Uterus (tissue), 4 donors: ENCODE data around the gene DTNBP1. TPM values are rescaled to one million over a fixed set of nuclear protein-coding genes. Genes with fewer than 3 reads are reported as not detected.
A peak's percentile ranks its signal among the peaks of the same experiment; 100 is the strongest.

Experiments used
- DNase-seq, 2 donors: peaks; one replicate each; pipeline ENCODE4 v3.0.0-alpha.2; 2019 to 2020
- H3K27ac ChIP-seq, 2 donors: fragments of 200-600 bp; sonication (generic); 1 replicate in 1 of 2; 2 replicates in 1 of 2; pipeline ENCODE4 v1.5.1; 2016 to 2018
- H3K27me3 ChIP-seq, 2 donors: fragments of 200-600 bp; sonication (generic); one replicate each; pipeline ENCODE4 v1.5.1; 2018 to 2019; ENCODE audit warnings: control low read depth in 1 of 2
- H3K36me3 ChIP-seq, 2 donors: fragments of 200-600 bp; sonication (generic); one replicate each; pipeline ENCODE4 v1.5.1; 2019; ENCODE audit warnings: control low read depth in 1 of 2
- H3K4me1 ChIP-seq, 2 donors: fragments of 200-600 bp; sonication (generic); one replicate each; pipeline ENCODE4 v1.5.1; 2018 to 2019; ENCODE audit warnings: control low read depth in 1 of 2
- H3K4me3 ChIP-seq, 2 donors: fragments of 200-600 bp; sonication (generic); 1 replicate in 1 of 2; 2 replicates in 1 of 2; pipeline ENCODE4 v1.5.1; 2018 to 2019; ENCODE audit warnings: mild to moderate bottlenecking in 1 of 2
- H3K9me3 ChIP-seq, 2 donors: fragments of 200-600 bp; sonication (generic); one replicate each; pipeline ENCODE4 v1.5.1; 2019; ENCODE audit warnings: control low read depth in 1 of 2
- CTCF ChIP-seq, 4 experiments: fragments of 200-600 bp in 2 of 4; fragments of 450-650 bp in 2 of 4; sonication (generic) in 2 of 4; IDR thresholded peaks; one replicate each; pipeline ENCODE4 v1.5.1; 2016 to 2019; ENCODE audit warnings: antibody characterized with exemption in 4 of 4, mild to moderate bottlenecking in 2 of 4, moderate library complexity in 1 of 4
- POLR2A ChIP-seq, 2 donors: fragments of 450-650 bp; IDR thresholded peaks; one replicate each; pipeline ENCODE4 v1.6.1; 2016; ENCODE audit warnings: antibody characterized with exemption in 2 of 2, mild to moderate bottlenecking in 1 of 2, moderate library complexity in 1 of 2
- intact Hi-C: fragments of 100-400 bp; cut with DNase I; formaldehyde crosslinking; loops from one replicate; pipeline ENCODE4 v1.15.1; 2023; ENCODE audit warnings: low total_unique reads
- total RNA-seq, 4 donors: library from RNA; depleted of rRNA in 3 of 4; stranded (reverse); fragments of >200 nt in 3 of 4; gene quantifications; one replicate each; pipeline versions ENCODE4 v1.1.0 to v1.2.4, GENCODE V29; 2014 to 2023
- donor health status: DM: yes; HTN: yes; CAD: no.

Gene DTNBP1
- total RNA-seq, 4 donors from 2014 or later = 1.8 to 19.8 (median 9.0) TPM; not detected in 1

- no peak for DNase-seq
- intact Hi-C loops = no loop called here
- no peaks in the 10 kb centered on the region for H3K9me3 ChIP-seq
- no peaks in the 10 kb centered on the region for H3K36me3 ChIP-seq
- H3K4me3 ChIP-seq = no peak overlapping the region
- TF ChIP-seq CTCF (IDR thresholded peaks at IDR 0.05) (no peak), POLR2A (IDR thresholded peaks at IDR 0.05) (no peak)
- H3K27ac ChIP-seq = peak overlapping the region in 1 of 2 donors; percentile 18
- no peaks in the 10 kb centered on the region for H3K27me3 ChIP-seq
- no peaks in the 10 kb centered on the region for H3K4me1 ChIP-seq
These were observed 186.0 kb downstream of the DTNBP1 start for GRCh38 chr6:15476631-15477380.

GRCh38 chr6:15475872-15476271, 187.0 kb downstream of the DTNBP1 start:
- DNase-seq = no peak
- intact Hi-C loops = no loop called here
- TF ChIP-seq CTCF (IDR thresholded peaks at IDR 0.05) (no peak), POLR2A (IDR thresholded peaks at IDR 0.05) (no peak)
- no peaks in the 10 kb centered on the region for H3K27me3 ChIP-seq
- H3K36me3 ChIP-seq = no peaks in the 10 kb centered on the region
- H3K9me3 ChIP-seq = no peaks in the 10 kb centered on the region
- H3K4me3 ChIP-seq = no peak overlapping the region
- H3K4me1 ChIP-seq = no peaks in the 10 kb centered on the region
- H3K27ac ChIP-seq = no peak overlapping the region

GRCh38 chr6:15475261-15475660, 187.6 kb downstream of the DTNBP1 start:
- H3K4me1 ChIP-seq = no peaks in the 10 kb centered on the region
- TF ChIP-seq CTCF (IDR thresholded peaks at IDR 0.05) (no peak), POLR2A (IDR thresholded peaks at IDR 0.05) (no peak)
- H3K27ac ChIP-seq = no peak overlapping the region

GRCh38 chr6:15474196-15474595, 188.6 kb downstream of the DTNBP1 start:
- no peak overlapping the region for H3K27ac ChIP-seq
- H3K27me3 ChIP-seq = no peaks in the 10 kb centered on the region
- TF ChIP-seq POLR2A (IDR thresholded peaks at IDR 0.05) = no peak
- TF ChIP-seq CTCF (IDR thresholded peaks at IDR 0.05) = no peak
- H3K9me3 ChIP-seq = no peaks in the 10 kb centered on the region
- H3K4me3 ChIP-seq = no peak overlapping the region
- H3K36me3 ChIP-seq = no peaks in the 10 kb centered on the region
- no peaks in the 10 kb centered on the region for H3K4me1 ChIP-seq
- no peak for DNase-seq
- intact Hi-C loops = no loop called here

More at GRCh38 chr6:15475261-15475660, 187.6 kb downstream of the DTNBP1 start:
- no peaks in the 10 kb centered on the region for H3K9me3 ChIP-seq
- H3K4me3 ChIP-seq = no peak overlapping the region
- no peaks in the 10 kb centered on the region for H3K27me3 ChIP-seq
- H3K36me3 ChIP-seq = no peaks in the 10 kb centered on the region
- intact Hi-C loops = no loop called here
- no peak for DNase-seq

GRCh38 chr6:15473741-15474161, 189.1 kb downstream of the DTNBP1 start:
- TF ChIP-seq CTCF (IDR thresholded peaks at IDR 0.05) = no peak
- TF ChIP-seq POLR2A (IDR thresholded peaks at IDR 0.05) = no peak
- H3K36me3 ChIP-seq = no peaks in the 10 kb centered on the region
- no peaks in the 10 kb centered on the region for H3K27me3 ChIP-seq
- no peak overlapping the region for H3K27ac ChIP-seq
- H3K4me1 ChIP-seq = no peaks in the 10 kb centered on the region
- H3K9me3 ChIP-seq = no peaks in the 10 kb centered on the region
- H3K4me3 ChIP-seq = no peak overlapping the region
- intact Hi-C loops = no loop called here
- peak in 1 of 2 donors; percentile 30 for DNase-seq
